Eye (tissue), 1 donor: Measurements from ENCODE around the gene GPR37L1.
"Not testable (repeated sequence)": the region's sequence is repeated elsewhere in the genome, so short reads cannot be mapped to it uniquely, and the experiment has no call there.

Experiments
- DNase-seq: peaks from one replicate; pipeline ENCODE4 v3.0.0-alpha.2; 2015

The GPR37L1 gene

GRCh38 chr1:202173993-202174392 is 51.3 kb downstream of the GPR37L1 start:
- no peak for DNase-seq

GRCh38 chr1:202176949-202177927 is 54.5 kb downstream of the GPR37L1 start:
- DNase-seq: no peak

GRCh38 chr1:202179828-202180750 is 57.4 kb downstream of the GPR37L1 start:
- DNase-seq: no peak

- not testable (repeated sequence) for DNase-seq
Observed at GRCh38 chr1:202180751-202181139, 58.0 kb downstream of the GPR37L1 start.

- DNase-seq: no peak
Observed at GRCh38 chr1:202181586-202181985, 58.9 kb downstream of the GPR37L1 start.

- no peak for DNase-seq
Observed at GRCh38 chr1:202182040-202182877, 59.5 kb downstream of the GPR37L1 start.
